ENCODE measurements around the gene TMEM120B. TPM values are rescaled to one million over a fixed set of nuclear protein-coding genes. Genes with fewer than 3 reads are reported as not detected.

TMEM120B gene
- total and polyA plus RNA-seq, 2 of the 4 experiments (the other 2 are of a cell fraction) = 10.6 to 18.4 TPM

DNA sequence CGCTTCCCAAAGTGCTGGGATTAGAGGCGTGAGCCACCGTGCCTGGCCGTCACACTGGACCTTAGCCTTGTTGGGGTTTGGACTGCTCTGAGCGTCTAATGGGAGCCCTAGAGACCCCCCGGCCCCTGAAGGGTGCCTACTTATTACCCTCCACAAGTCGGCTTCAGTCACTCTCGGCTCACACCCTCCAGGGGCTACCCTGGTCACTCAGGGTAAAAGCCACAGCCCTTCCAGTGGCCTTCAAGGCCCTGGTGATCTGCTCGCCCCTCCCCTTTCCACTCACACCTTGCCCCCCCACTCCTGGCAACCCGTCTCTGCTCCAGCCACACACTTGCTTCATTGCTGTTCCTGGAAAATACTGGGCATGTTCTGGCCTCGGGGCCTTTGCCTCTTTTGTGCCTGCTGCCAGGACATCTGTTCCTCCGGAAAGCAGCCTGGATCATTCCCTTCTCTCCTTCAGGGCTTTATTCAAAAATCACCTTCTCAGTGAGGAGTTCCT lies 39.5 kb upstream of the TMEM120B start:
- Histone ChIP-seq H3K18ac (ENCODE audit: low read depth, low read length) (no peak overlapping the region), H2BK120ac (ENCODE audit: low read depth, low read length) (no peak overlapping the region), H4K8ac (ENCODE audit: low read depth in 2 of 2, low read length in 2 of 2) (peak overlapping the region in 1 of 2 experiments; percentile 56; a peak in 2 of 4 replicates), H3K4me2 (ENCODE audit: low read depth, low read length) (no peak overlapping the region), H2AK9ac (replicated peaks; ENCODE audit: low read depth, low read length, poor library complexity) (peak overlapping the region; percentile 5), H2BK15ac (ENCODE audit: low read depth, low read length) (no peak overlapping the region), H4K20me1 (ENCODE audit: insufficient read depth, low read length) (no peaks in the 10 kb centered on the region), H3K9me3 (ENCODE audit: control insufficient read depth, insufficient read depth, low read length) (no peaks in the 10 kb centered on the region), H3K4ac (ENCODE audit: low read depth, low read length) (no peak overlapping the region), H3K9ac (ENCODE audit: low read depth, low read length) (no peak overlapping the region), H3K36me3 (ENCODE audit: control insufficient read depth, insufficient read depth, low read length) (no peaks in the 10 kb centered on the region), H3K4me1 (ENCODE audit: control insufficient read depth, insufficient read depth, low read length) (peaks cover 3% of the 10 kb centered on the region), H2AK5ac (ENCODE audit: low read depth, low read length) (no peak overlapping the region), H4K91ac (ENCODE audit: insufficient read depth, low read depth, low read length) (no peak overlapping the region), H3K9me1 (ENCODE audit: insufficient read depth, low read length) (0 out of 2 replicates have a peak, but pooled peaks cover 4% of the 10 kb centered on the region), H2BK5ac (ENCODE audit: low read depth, low read length, poor library complexity, severe bottlenecking) (no peak overlapping the region), H3K56ac (ENCODE audit: extremely low read depth, insufficient read depth, low read length) (no peak overlapping the region), H4K5ac (ENCODE audit: low read depth, low read length) (no peak overlapping the region), H2BK20ac (ENCODE audit: low read depth, low read length) (no peak overlapping the region), H3K23ac (ENCODE audit: low read depth, low read length) (no peak overlapping the region), H3K27ac (ENCODE audit: insufficient read depth, low read length) (no peak overlapping the region), H2AFZ (replicated peaks; ENCODE audit: low read length, poor library complexity) (peak overlapping the region; percentile 91), H3K14ac (replicated peaks; ENCODE audit: low read depth, low read length) (no peak overlapping the region), H3K4me3 (ENCODE audit: insufficient read depth, low read depth, low read length) (no peak overlapping the region), H3K79me1 (ENCODE audit: low read depth in 1 of 2, low read length in 2 of 2) (no peaks in the 10 kb centered on the region), H3K27me3 (ENCODE audit: control insufficient read depth, insufficient read depth, low read length) (no peaks in the 10 kb centered on the region)
- dilution Hi-C loops (cut with HindIII; ENCODE audit: low sequenced_read_pairs, unreplicated experiment) (no loop called here), intact Hi-C loops (cut with micrococcal nuclease) (loop anchor here (5.0 kb wide), 1 partner anchor 46 kb away; the partner anchor contains the start of gene ORAI1), in situ Hi-C loops (cut with MboI; ENCODE audit: low sequenced_read_pairs) (no loop called here)
- WGBS, 2 experiments (ENCODE audit: extremely low coverage in 2 of 2, insufficient read length in 1 of 2) = 55% methylated on average over 6 of the region's 12 CpGs; no CpG with 5 or more reads in 1 of the 2 experiments
- POLR2A ChIA-PET (ENCODE audit: unreplicated experiment) = no interaction called here
- ATAC-seq (ENCODE audit: low read depth) (no peak), DNase-seq (no peak)
- no TSS peak for BruUV-seq (replicated peaks)
- CTCF ChIA-PET = no interaction called here
- TF ChIP-seq POLR2A (IDR thresholded peaks at IDR 0.05; ENCODE audit: low read depth, low read length) = no peak
- TF ChIP-seq MAZ (IDR thresholded peaks at IDR 0.05; ENCODE audit: borderline replicate concordance, low read depth, low read length) = no peak
- TF ChIP-seq BHLHE40 (IDR thresholded peaks at IDR 0.05; ENCODE audit: low read depth, low read length) = no peak
- TF ChIP-seq RCOR1 (IDR thresholded peaks at IDR 0.05; ENCODE audit: insufficient replicate concordance, low read length) = no peak
- TF ChIP-seq, protein P1, sequence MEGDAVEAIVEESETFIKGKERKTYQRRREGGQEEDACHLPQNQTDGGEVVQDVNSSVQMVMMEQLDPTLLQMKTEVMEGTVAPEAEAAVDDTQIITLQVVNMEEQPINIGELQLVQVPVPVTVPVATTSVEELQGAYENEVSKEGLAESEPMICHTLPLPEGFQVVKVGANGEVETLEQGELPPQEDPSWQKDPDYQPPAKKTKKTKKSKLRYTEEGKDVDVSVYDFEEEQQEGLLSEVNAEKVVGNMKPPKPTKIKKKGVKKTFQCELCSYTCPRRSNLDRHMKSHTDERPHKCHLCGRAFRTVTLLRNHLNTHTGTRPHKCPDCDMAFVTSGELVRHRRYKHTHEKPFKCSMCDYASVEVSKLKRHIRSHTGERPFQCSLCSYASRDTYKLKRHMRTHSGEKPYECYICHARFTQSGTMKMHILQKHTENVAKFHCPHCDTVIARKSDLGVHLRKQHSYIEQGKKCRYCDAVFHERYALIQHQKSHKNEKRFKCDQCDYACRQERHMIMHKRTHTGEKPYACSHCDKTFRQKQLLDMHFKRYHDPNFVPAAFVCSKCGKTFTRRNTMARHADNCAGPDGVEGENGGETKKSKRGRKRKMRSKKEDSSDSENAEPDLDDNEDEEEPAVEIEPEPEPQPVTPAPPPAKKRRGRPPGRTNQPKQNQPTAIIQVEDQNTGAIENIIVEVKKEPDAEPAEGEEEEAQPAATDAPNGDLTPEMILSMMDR (conservative IDR thresholded peaks at IDR 0.05; ENCODE audit: low read depth, low read length) = no peak
- TF ChIP-seq FOS (IDR thresholded peaks at IDR 0.05; ENCODE audit: low read depth, low read length) = no peak
- no peak for TF ChIP-seq RFX5 (IDR thresholded peaks at IDR 0.05; ENCODE audit: low read depth, low read length)
- no peak for TF ChIP-seq CEBPB (IDR thresholded peaks at IDR 0.05; ENCODE audit: low read depth, low read length)
- TF ChIP-seq, protein P2, sequence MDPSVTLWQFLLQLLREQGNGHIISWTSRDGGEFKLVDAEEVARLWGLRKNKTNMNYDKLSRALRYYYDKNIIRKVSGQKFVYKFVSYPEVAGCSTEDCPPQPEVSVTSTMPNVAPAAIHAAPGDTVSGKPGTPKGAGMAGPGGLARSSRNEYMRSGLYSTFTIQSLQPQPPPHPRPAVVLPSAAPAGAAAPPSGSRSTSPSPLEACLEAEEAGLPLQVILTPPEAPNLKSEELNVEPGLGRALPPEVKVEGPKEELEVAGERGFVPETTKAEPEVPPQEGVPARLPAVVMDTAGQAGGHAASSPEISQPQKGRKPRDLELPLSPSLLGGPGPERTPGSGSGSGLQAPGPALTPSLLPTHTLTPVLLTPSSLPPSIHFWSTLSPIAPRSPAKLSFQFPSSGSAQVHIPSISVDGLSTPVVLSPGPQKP (IDR thresholded peaks at IDR 0.05; ENCODE audit: borderline replicate concordance, low read depth, low read length) = no peak
- TF ChIP-seq, protein P3, sequence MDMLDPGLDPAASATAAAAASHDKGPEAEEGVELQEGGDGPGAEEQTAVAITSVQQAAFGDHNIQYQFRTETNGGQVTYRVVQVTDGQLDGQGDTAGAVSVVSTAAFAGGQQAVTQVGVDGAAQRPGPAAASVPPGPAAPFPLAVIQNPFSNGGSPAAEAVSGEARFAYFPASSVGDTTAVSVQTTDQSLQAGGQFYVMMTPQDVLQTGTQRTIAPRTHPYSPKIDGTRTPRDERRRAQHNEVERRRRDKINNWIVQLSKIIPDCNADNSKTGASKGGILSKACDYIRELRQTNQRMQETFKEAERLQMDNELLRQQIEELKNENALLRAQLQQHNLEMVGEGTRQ (IDR thresholded peaks at IDR 0.05; ENCODE audit: low read depth, low read length) = no peak
- no peak for TF ChIP-seq RAD21 (IDR thresholded peaks at IDR 0.05; ENCODE audit: low read length)
- TF ChIP-seq MXI1 (IDR thresholded peaks at IDR 0.05; ENCODE audit: borderline replicate concordance, low read depth, low read length) = no peak
- TF ChIP-seq NFE2L2 (IDR thresholded peaks at IDR 0.05; ENCODE audit: low read depth, low read length) = no peak
- no peak for TF ChIP-seq MAFK (IDR thresholded peaks at IDR 0.05; ENCODE audit: low read depth, low read length)
- no peak for TF ChIP-seq SMC3 (IDR thresholded peaks at IDR 0.05; ENCODE audit: low read depth, low read length)

Data from IMR-90 (cell line).